Tibial artery (tissue), 4 donors: ENCODE measurements around the gene COL27A1.
A peak's percentile ranks its signal among the peaks of the same experiment; 100 is the strongest.

Source experiments
- DNase-seq, 2 donors: peaks; one replicate each; pipeline ENCODE4 v3.0.0-alpha.2; 2019
- H3K27ac ChIP-seq, 2 donors: fragments of 200-600 bp; sonication (generic) in 1 of 2; 1 replicate in 1 of 2; 2 replicates in 1 of 2; pipeline ENCODE4 v1.5.1; 2018 to 2019; ENCODE audit warnings: mild to moderate bottlenecking in 1 of 2
- H3K27me3 ChIP-seq, 2 donors: fragments of 200-600 bp; sonication (generic) in 1 of 2; one replicate each; pipeline versions ENCODE4 v1.5.1 to v1.6.0; 2016 to 2019
- H3K36me3 ChIP-seq, 3 donors: fragments of 200-600 bp; sonication (generic) in 2 of 3; one replicate each; pipeline ENCODE4 v1.5.1; 2016 to 2019; ENCODE audit warnings: mild to moderate bottlenecking in 2 of 3
- H3K4me1 ChIP-seq, 4 donors: fragments of 200-600 bp; sonication (generic) in 2 of 4; 1 replicate in 3 of 4; 2 replicates in 1 of 4; pipeline ENCODE4 v1.5.1; 2016 to 2019
- H3K4me3 ChIP-seq, 2 donors: fragments of 200-600 bp; sonication (generic) in 1 of 2; 1 replicate in 1 of 2; 2 replicates in 1 of 2; pipeline ENCODE4 v1.5.1; 2018 to 2019; ENCODE audit warnings: mild to moderate bottlenecking in 2 of 2
- H3K9me3 ChIP-seq, 3 donors: fragments of 200-600 bp; sonication (generic) in 1 of 3; one replicate each; pipeline ENCODE4 v1.5.1; 2016 to 2019
- intact Hi-C: fragments of 100-400 bp; cut with DNase I; formaldehyde crosslinking; loops from one replicate; pipeline ENCODE4 v1.15.0; 2023; ENCODE audit warnings: low total_unique reads
- TF ChIP-seq, protein P1 (sequence below), 2 experiments: fragments of 200-600 bp in 1 of 2; fragments of 450-650 bp in 1 of 2; IDR thresholded peaks; one replicate each; pipeline ENCODE4 v1.5.1; 2017 to 2019; ENCODE audit warnings: antibody characterized with exemption in 2 of 2, mild to moderate bottlenecking in 1 of 2, moderate library complexity in 1 of 2

The COL27A1 gene

GRCh38 chr9:114210136-114210535, 54.8 kb downstream of the COL27A1 start:
- peaks cover 7 to 45% (median 44%) of the 10 kb centered on the region in 4 donors for H3K4me1 ChIP-seq
- TF ChIP-seq, protein P1, sequence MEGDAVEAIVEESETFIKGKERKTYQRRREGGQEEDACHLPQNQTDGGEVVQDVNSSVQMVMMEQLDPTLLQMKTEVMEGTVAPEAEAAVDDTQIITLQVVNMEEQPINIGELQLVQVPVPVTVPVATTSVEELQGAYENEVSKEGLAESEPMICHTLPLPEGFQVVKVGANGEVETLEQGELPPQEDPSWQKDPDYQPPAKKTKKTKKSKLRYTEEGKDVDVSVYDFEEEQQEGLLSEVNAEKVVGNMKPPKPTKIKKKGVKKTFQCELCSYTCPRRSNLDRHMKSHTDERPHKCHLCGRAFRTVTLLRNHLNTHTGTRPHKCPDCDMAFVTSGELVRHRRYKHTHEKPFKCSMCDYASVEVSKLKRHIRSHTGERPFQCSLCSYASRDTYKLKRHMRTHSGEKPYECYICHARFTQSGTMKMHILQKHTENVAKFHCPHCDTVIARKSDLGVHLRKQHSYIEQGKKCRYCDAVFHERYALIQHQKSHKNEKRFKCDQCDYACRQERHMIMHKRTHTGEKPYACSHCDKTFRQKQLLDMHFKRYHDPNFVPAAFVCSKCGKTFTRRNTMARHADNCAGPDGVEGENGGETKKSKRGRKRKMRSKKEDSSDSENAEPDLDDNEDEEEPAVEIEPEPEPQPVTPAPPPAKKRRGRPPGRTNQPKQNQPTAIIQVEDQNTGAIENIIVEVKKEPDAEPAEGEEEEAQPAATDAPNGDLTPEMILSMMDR (IDR thresholded peaks at IDR 0.05), result no peak
- H3K27me3 ChIP-seq, result no peaks in the 10 kb centered on the region
- H3K9me3 ChIP-seq, result no peaks in the 10 kb centered on the region
- H3K36me3 ChIP-seq, result no peaks in the 10 kb centered on the region
- intact Hi-C loops, result loop anchor here (10.0 kb wide), 1 partner anchor 45 kb away; no protein-coding TSS in a partner anchor
- H3K4me3 ChIP-seq, result no peak overlapping the region
- no peak for DNase-seq
- H3K27ac ChIP-seq, result no peak overlapping the region

DNA sequence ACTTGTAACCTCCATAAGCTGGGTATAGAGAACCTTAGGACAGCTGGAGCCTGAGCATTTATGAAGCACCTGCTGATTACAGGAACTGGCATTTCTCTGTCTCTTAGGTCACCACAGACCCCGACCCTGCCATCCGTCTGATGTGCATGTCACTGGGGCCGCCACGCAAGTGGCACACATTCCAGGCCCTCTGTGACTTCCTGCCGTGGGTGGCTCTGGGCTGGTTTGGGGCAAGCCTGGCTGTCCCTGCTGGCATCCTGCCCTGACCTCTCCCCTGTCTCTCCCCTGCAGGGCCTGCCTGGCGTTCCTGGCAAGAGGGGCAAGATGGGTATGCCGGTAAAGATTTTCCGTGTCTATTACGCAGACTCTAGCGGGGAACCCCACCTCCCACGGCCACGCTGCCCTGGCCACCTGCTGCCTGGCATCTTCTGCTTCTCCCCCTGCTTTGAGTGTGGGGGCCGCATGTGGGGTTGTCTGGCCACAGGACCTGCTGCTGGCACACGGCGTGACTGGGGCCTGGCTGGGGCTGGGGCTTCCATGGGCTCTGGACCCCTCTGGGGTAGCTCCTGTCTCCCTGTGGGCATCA, 55.4 kb downstream of the COL27A1 start:
- H3K36me3 ChIP-seq, result no peaks in the 10 kb centered on the region
- no peak overlapping the region for H3K27ac ChIP-seq
- peaks cover 7 to 45% (median 44%) of the 10 kb centered on the region in 4 donors for H3K4me1 ChIP-seq
- H3K9me3 ChIP-seq, result no peaks in the 10 kb centered on the region
- no peaks in the 10 kb centered on the region for H3K27me3 ChIP-seq
- no peak for DNase-seq
- intact Hi-C loops, result loop anchor here (10.0 kb wide), 1 partner anchor 46 kb away; no protein-coding TSS in a partner anchor
- H3K4me3 ChIP-seq, result no peak overlapping the region
- TF ChIP-seq, protein P1 (IDR thresholded peaks at IDR 0.05), result no peak

- no peak for DNase-seq
- no peaks in the 10 kb centered on the region for H3K9me3 ChIP-seq
- H3K27me3 ChIP-seq, result no peaks in the 10 kb centered on the region
- H3K4me1 ChIP-seq, result peaks cover 0 to 34% (median 32%) of the 10 kb centered on the region in 4 donors
- H3K36me3 ChIP-seq, result no peaks in the 10 kb centered on the region
- no peak overlapping the region for H3K4me3 ChIP-seq
- intact Hi-C loops, result loop anchor here (10.0 kb wide), 1 partner anchor 48 kb away; no protein-coding TSS in a partner anchor
- TF ChIP-seq, protein P1 (IDR thresholded peaks at IDR 0.05), result no peak
- H3K27ac ChIP-seq, result no peak overlapping the region
These were observed 57.5 kb downstream of the COL27A1 start for GRCh38 chr9:114212826-114213225.

GRCh38 chr9:114213566-114213965, 58.2 kb downstream of the COL27A1 start:
- H3K27ac ChIP-seq, result peak overlapping the region; percentile 34 to 47
- DNase-seq, result no peak

GRCh38 chr9:114214181-114214580, 58.8 kb downstream of the COL27A1 start:
- no peak overlapping the region for H3K4me3 ChIP-seq
- peak overlapping the region; percentile 34 to 47 for H3K27ac ChIP-seq
- no peaks in the 10 kb centered on the region for H3K36me3 ChIP-seq
- intact Hi-C loops, result loop anchor here (10.0 kb wide), 1 partner anchor 49 kb away; no protein-coding TSS in a partner anchor
- DNase-seq, result peak; percentile 65 to 83
- no peaks in the 10 kb centered on the region for H3K27me3 ChIP-seq
- TF ChIP-seq, protein P1 (IDR thresholded peaks at IDR 0.05), result no peak
- H3K9me3 ChIP-seq, result no peaks in the 10 kb centered on the region
- H3K4me1 ChIP-seq, result peaks cover 0 to 30% (median 28%) of the 10 kb centered on the region in 4 donors

More at GRCh38 chr9:114213566-114213965, 58.2 kb downstream of the COL27A1 start:
- no peaks in the 10 kb centered on the region for H3K9me3 ChIP-seq
- intact Hi-C loops, result loop anchor here (10.0 kb wide), 1 partner anchor 49 kb away; no protein-coding TSS in a partner anchor
- peaks cover 0 to 30% (median 28%) of the 10 kb centered on the region in 4 donors for H3K4me1 ChIP-seq
- no peaks in the 10 kb centered on the region for H3K27me3 ChIP-seq
- H3K4me3 ChIP-seq, result no peak overlapping the region
- no peaks in the 10 kb centered on the region for H3K36me3 ChIP-seq
- TF ChIP-seq, protein P1 (IDR thresholded peaks at IDR 0.05), result no peak
